CD4-positive, alpha-beta T cell treated with Interleukin-21 for 1 hour (primary cell): Measurements from ENCODE around the gene LARP1.

ENCODE experiments used
- DNase-seq: peaks from one replicate; pipeline ENCODE4 v3.0.0-alpha.2; 2020

LARP1 gene

GRCh38 chr5:154861946-154862345 is 106.8 kb downstream of the LARP1 start:
- no peak for DNase-seq

- no peak for DNase-seq
Measured at GRCh38 chr5:154862766-154863165, 107.6 kb downstream of the LARP1 start.

GRCh38 chr5:154863291-154864080 is 108.3 kb downstream of the LARP1 start:
- no peak for DNase-seq

- DNase-seq, result no peak
Measured at GRCh38 chr5:154865466-154866184, 110.4 kb downstream of the LARP1 start.

GRCh38 chr5:154866841-154867240 is 111.7 kb downstream of the LARP1 start:
- no peak for DNase-seq
